HEK293 (cell line): ENCODE measurements around the gene C1orf167.
A peak's percentile ranks its signal among the peaks of the same experiment; 100 is the strongest.

ENCODE experiments used
- CTCF ChIA-PET: fragments of 350-600 bp; formaldehyde crosslinking; extraction: SDS; loops from one replicate; lab custom pipeline; 2021; ENCODE audit warnings: antibody characterized with exemption; lab: Yijun Ruan, JAX
- POLR2A ChIA-PET: fragments of 300-600 bp; formaldehyde crosslinking; extraction: SDS; loops from one replicate; lab custom pipeline; 2020; ENCODE audit warnings: antibody characterized with exemption, inconsistent platforms; lab: Yijun Ruan, JAX
- H3K27ac ChIP-seq: fragments of 200-500 bp; sonication (Bioruptor generic); 2 replicates; pipeline ENCODE4 v1.5.1; 2014; ENCODE audit warnings: low read depth, low read length, control low read depth, inconsistent platforms; ENCODE audit errors: extremely low read depth
- H3K36me3 ChIP-seq, 2 experiments: fragments of 200-500 bp in 1 of 2; sonication (Bioruptor generic) in 1 of 2; 1 replicate in 1 of 2; 2 replicates in 1 of 2; pipeline ENCODE4 v1.5.1; 2014 to 2017; ENCODE audit warnings: inconsistent platforms in 2 of 2, low read length in 2 of 2; ENCODE audit not compliant: control insufficient read depth in 2 of 2, insufficient read depth in 1 of 2
- H3K4me1 ChIP-seq: fragments of 200-500 bp; sonication (Bioruptor generic); 2 replicates; pipeline ENCODE4 v1.5.1; 2014; ENCODE audit warnings: mild to moderate bottlenecking, low read length, inconsistent platforms; ENCODE audit not compliant: control insufficient read depth, insufficient read depth
- H3K4me3 ChIP-seq: 2 replicates; pipeline ENCODE4 v1.5.1; 2011; ENCODE audit warnings: low read depth, mild to moderate bottlenecking, control low read depth, low read length, moderate library complexity
- H3K9me3 ChIP-seq: fragments of 200-500 bp; sonication (Bioruptor generic); 2 replicates; pipeline ENCODE4 v1.5.1; 2014; ENCODE audit warnings: low read depth, low read length, inconsistent platforms; ENCODE audit not compliant: control insufficient read depth, insufficient read depth
- GLIS1 ChIP-seq: fragments of 450-650 bp; formaldehyde crosslinking; IDR thresholded peaks from 2 replicates; pipeline ENCODE4 v1.5.1; 2016; ENCODE audit warnings: missing biosample characterization, missing genetic modification characterization
- KLF1 ChIP-seq: fragments of 450-650 bp; formaldehyde crosslinking; IDR thresholded peaks from 2 replicates; pipeline ENCODE4 v1.5.1; 2016; ENCODE audit warnings: missing biosample characterization, missing genetic modification characterization
- KLF9 ChIP-seq: fragments of 450-650 bp; formaldehyde crosslinking; IDR thresholded peaks from 2 replicates; pipeline ENCODE4 v1.5.1; 2016; ENCODE audit warnings: missing biosample characterization, missing genetic modification characterization, low read depth
- OVOL3 ChIP-seq: fragments of 450-650 bp; formaldehyde crosslinking; IDR thresholded peaks from 2 replicates; pipeline ENCODE4 v1.5.1; 2016; ENCODE audit warnings: missing biosample characterization, missing genetic modification characterization
- PRDM1 ChIP-seq: fragments of 450-650 bp; formaldehyde crosslinking; IDR thresholded peaks from 2 replicates; pipeline ENCODE4; 2016; ENCODE audit warnings: missing biosample characterization, missing genetic modification characterization
- SALL2 ChIP-seq: fragments of 450-650 bp; formaldehyde crosslinking; IDR thresholded peaks from 2 replicates; pipeline ENCODE4 v1.5.0; 2017; ENCODE audit warnings: missing biosample characterization, mild to moderate bottlenecking, missing genetic modification characterization, borderline replicate concordance
- SCRT2 ChIP-seq: fragments of 450-650 bp; formaldehyde crosslinking; IDR thresholded peaks from 2 replicates; pipeline ENCODE4 v1.5.1; 2016; ENCODE audit warnings: missing biosample characterization, missing genetic modification characterization
- TCF7L2 ChIP-seq: IDR thresholded peaks from 2 replicates; pipeline ENCODE4 v1.6.1; 2011; ENCODE audit warnings: low read depth, mild to moderate bottlenecking, inconsistent platforms, low read length, moderate library complexity, borderline replicate concordance
- ZBTB7A ChIP-seq: fragments of 450-650 bp; formaldehyde crosslinking; IDR thresholded peaks from 2 replicates; pipeline ENCODE4 v1.5.1; 2016; ENCODE audit warnings: low read depth, missing biosample characterization, missing genetic modification characterization
- ZIC2 ChIP-seq: fragments of 450-650 bp; formaldehyde crosslinking; IDR thresholded peaks from 2 replicates; pipeline ENCODE4 v1.5.1; 2016; ENCODE audit warnings: missing biosample characterization, missing genetic modification characterization
- ZNF16 ChIP-seq: fragments of 450-650 bp; formaldehyde crosslinking; IDR thresholded peaks from 2 replicates; pipeline ENCODE4 v1.5.1; 2016; ENCODE audit warnings: low read depth, missing biosample characterization, missing genetic modification characterization
- ZNF214 ChIP-seq: fragments of 450-650 bp; formaldehyde crosslinking; IDR thresholded peaks from 2 replicates; pipeline ENCODE4 v1.5.1; 2017; ENCODE audit warnings: missing biosample characterization, mild to moderate bottlenecking, missing genetic modification characterization, borderline replicate concordance
- ZNF366 ChIP-seq: fragments of 450-650 bp; formaldehyde crosslinking; conservative IDR thresholded peaks from 2 replicates; pipeline ENCODE4 v1.5.1; 2016; ENCODE audit warnings: missing biosample characterization, missing genetic modification characterization
- ZNF610 ChIP-seq: fragments of 450-650 bp; formaldehyde crosslinking; IDR thresholded peaks from 2 replicates; pipeline ENCODE4 v1.5.1; 2016; ENCODE audit warnings: missing biosample characterization, missing genetic modification characterization, borderline replicate concordance
- ZNF701 ChIP-seq: fragments of 450-650 bp; formaldehyde crosslinking; IDR thresholded peaks from 2 replicates; pipeline ENCODE4 v1.5.1; 2016; ENCODE audit warnings: missing biosample characterization, missing genetic modification characterization
- ZNF704 ChIP-seq: fragments of 450-650 bp; formaldehyde crosslinking; IDR thresholded peaks from 2 replicates; pipeline ENCODE4 v1.5.1; 2016; ENCODE audit warnings: missing biosample characterization, missing genetic modification characterization
- ZNF747 ChIP-seq: fragments of 450-650 bp; formaldehyde crosslinking; IDR thresholded peaks from 2 replicates; pipeline ENCODE4 v1.5.1; 2016; ENCODE audit warnings: missing biosample characterization, missing genetic modification characterization
- ZSCAN30 ChIP-seq: fragments of 450-650 bp; IDR thresholded peaks from 2 replicates; pipeline ENCODE4 v1.5.1; 2018; ENCODE audit warnings: missing biosample characterization, mild to moderate bottlenecking, missing genetic modification characterization, moderate library complexity
- ZSCAN4 ChIP-seq: fragments of 450-650 bp; formaldehyde crosslinking; IDR thresholded peaks from 2 replicates; pipeline ENCODE4 v1.5.1; 2017; ENCODE audit warnings: missing biosample characterization, missing genetic modification characterization
- TF ChIP-seq, protein P1 (sequence below): fragments of 450-650 bp; formaldehyde crosslinking; IDR thresholded peaks from 2 replicates; pipeline ENCODE4 v1.5.1; 2016; ENCODE audit warnings: missing biosample characterization, missing genetic modification characterization, borderline replicate concordance

C1orf167 gene

DNA sequence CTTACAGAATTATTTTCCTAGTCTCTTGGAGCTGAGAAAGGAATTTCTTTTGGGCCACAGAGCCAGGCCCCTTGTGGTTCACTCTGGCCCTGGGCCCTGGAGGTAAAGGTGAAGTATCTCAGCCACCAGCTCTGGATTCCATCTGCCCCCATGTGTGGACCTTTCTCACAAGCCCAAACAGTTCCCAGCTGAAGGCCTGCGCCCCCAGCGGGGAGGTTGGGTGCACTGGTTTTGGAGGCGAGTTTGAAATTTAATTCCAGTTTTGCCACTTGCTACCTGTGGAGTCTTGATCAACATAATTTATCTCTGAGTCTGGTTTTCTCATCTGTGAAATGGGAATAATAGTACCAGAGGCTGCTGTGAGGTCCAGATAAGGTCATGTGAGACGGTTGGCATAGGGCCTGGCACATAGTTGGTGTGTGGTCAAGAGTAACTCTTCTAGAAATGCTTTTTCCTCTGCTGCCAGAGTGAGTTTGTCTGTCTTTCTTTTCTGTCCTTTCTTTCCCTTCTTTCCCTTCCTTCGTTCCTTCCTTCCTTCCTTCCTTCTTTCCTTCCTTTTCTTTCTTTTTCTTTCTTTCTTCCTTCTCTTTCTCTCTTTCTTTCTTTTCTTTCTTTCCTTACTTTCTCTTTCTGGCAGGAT, 20.0 kb upstream of the C1orf167 start:
- peaks cover 2% of the 10 kb centered on the region; the same call in 1 of the 2 replicates for H3K4me1 ChIP-seq
- no peak overlapping the region for H3K4me3 ChIP-seq
- ChIA-PET POLR2A (no interaction called here), CTCF (interaction anchor here (0.6 to 1.7 kb wide), 3 partner anchors 22 to 91 kb away, joined by 3 to 4 read pairs (median 3); no protein-coding TSS in a partner anchor)
- no peaks in the 10 kb centered on the region for H3K9me3 ChIP-seq
- peaks cover 0 to 12% of the 10 kb centered on the region in 2 experiments; a peak in 1 of 3 replicates for H3K36me3 ChIP-seq
- TF ChIP-seq ZNF747 = 0 out of 2 replicates have a peak, but pooled peaks have one; percentile 38
- 0 out of 2 replicates have a peak, but pooled peaks have one; percentile 9 for TF ChIP-seq SCRT2 (tag by site-specific recombination)
- no peak for TF ChIP-seq ZNF704 (tag by site-specific recombination)
- no peak for TF ChIP-seq ZSCAN30 (tag by site-specific recombination)
- TF ChIP-seq PRDM1 (tag by site-specific recombination) = peak; percentile 73
- TF ChIP-seq KLF1 = no peak
- TF ChIP-seq ZNF366 = peak; percentile 90
- no peak overlapping the region for H3K27ac ChIP-seq

DNA sequence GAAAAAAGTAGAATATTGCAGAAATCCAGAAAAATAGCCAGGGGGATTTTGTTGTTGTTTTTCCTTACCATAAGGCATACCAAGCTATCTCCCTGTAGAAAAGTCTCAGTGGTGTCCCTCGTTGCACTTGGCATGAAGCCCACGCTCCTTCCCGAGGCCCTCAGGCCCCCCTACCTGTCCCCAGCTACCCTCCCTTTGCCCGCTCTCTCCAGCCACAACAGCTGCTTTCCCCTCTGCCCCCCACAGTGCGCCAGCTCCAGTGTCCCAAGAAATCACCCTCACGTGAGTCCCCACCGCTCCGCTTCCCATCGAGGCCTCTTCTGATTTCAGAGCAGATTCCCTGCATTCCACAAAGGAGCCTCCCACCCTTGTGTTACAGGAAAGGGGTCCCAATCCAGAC, 17.7 kb upstream of the C1orf167 start:
- ChIA-PET POLR2A (no interaction called here), CTCF (no interaction called here)
- no peaks in the 10 kb centered on the region for H3K4me1 ChIP-seq
- H3K27ac ChIP-seq = no peak overlapping the region
- peaks cover 0 to 24% of the 10 kb centered on the region in 2 experiments; a peak in 1 of 3 replicates for H3K36me3 ChIP-seq
- no peaks in the 10 kb centered on the region for H3K9me3 ChIP-seq
- no peak for TF ChIP-seq ZNF701 (tag by site-specific recombination)
- TF ChIP-seq PRDM1 (tag by site-specific recombination) = 0 out of 2 replicates have a peak, but pooled peaks have one; percentile 21
- no peak for TF ChIP-seq ZSCAN4 (tag by site-specific recombination)
- no peak for TF ChIP-seq TCF7L2
- TF ChIP-seq ZIC2 (tag by site-specific recombination) = peak; percentile 56; the same call in 1 of the 2 replicates
- 0 out of 2 replicates have a peak, but pooled peaks have one; percentile 10 for TF ChIP-seq GLIS1 (tag by site-specific recombination)
- no peak for TF ChIP-seq ZNF214 (tag by site-specific recombination)
- TF ChIP-seq SALL2 (tag by site-specific recombination) = no peak
- H3K4me3 ChIP-seq = no peak overlapping the region

DNA sequence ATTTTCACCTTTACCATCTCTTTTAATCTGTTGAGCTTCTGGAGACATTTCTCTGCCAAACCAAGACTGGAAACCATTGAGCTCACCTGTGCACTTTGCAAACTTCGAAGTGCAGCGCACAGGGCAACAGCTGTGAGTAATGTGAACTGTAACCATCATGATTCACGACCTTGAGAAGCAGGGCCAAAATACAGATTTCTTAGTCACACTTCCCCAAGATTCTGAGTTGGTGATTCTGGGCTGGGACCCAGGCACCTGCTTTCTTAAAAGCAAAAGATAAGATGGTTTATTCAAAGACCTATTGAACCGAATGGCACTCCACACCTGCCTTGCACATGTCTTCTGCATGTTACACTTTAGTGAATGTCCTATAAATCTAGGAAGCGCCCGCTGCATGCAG, 15.9 kb upstream of the C1orf167 start:
- no peak overlapping the region for H3K4me3 ChIP-seq
- ChIA-PET POLR2A (interaction anchor here (0.7 kb wide), 1 partner anchor 709 kb away, joined by 3 read pairs; no protein-coding TSS in a partner anchor), CTCF (no interaction called here)
- no peaks in the 10 kb centered on the region for H3K4me1 ChIP-seq
- no peak overlapping the region for H3K27ac ChIP-seq
- peaks cover 0 to 42% of the 10 kb centered on the region in 2 experiments; a peak in 1 of 3 replicates for H3K36me3 ChIP-seq
- H3K9me3 ChIP-seq = no peaks in the 10 kb centered on the region
- TF ChIP-seq, protein P1, sequence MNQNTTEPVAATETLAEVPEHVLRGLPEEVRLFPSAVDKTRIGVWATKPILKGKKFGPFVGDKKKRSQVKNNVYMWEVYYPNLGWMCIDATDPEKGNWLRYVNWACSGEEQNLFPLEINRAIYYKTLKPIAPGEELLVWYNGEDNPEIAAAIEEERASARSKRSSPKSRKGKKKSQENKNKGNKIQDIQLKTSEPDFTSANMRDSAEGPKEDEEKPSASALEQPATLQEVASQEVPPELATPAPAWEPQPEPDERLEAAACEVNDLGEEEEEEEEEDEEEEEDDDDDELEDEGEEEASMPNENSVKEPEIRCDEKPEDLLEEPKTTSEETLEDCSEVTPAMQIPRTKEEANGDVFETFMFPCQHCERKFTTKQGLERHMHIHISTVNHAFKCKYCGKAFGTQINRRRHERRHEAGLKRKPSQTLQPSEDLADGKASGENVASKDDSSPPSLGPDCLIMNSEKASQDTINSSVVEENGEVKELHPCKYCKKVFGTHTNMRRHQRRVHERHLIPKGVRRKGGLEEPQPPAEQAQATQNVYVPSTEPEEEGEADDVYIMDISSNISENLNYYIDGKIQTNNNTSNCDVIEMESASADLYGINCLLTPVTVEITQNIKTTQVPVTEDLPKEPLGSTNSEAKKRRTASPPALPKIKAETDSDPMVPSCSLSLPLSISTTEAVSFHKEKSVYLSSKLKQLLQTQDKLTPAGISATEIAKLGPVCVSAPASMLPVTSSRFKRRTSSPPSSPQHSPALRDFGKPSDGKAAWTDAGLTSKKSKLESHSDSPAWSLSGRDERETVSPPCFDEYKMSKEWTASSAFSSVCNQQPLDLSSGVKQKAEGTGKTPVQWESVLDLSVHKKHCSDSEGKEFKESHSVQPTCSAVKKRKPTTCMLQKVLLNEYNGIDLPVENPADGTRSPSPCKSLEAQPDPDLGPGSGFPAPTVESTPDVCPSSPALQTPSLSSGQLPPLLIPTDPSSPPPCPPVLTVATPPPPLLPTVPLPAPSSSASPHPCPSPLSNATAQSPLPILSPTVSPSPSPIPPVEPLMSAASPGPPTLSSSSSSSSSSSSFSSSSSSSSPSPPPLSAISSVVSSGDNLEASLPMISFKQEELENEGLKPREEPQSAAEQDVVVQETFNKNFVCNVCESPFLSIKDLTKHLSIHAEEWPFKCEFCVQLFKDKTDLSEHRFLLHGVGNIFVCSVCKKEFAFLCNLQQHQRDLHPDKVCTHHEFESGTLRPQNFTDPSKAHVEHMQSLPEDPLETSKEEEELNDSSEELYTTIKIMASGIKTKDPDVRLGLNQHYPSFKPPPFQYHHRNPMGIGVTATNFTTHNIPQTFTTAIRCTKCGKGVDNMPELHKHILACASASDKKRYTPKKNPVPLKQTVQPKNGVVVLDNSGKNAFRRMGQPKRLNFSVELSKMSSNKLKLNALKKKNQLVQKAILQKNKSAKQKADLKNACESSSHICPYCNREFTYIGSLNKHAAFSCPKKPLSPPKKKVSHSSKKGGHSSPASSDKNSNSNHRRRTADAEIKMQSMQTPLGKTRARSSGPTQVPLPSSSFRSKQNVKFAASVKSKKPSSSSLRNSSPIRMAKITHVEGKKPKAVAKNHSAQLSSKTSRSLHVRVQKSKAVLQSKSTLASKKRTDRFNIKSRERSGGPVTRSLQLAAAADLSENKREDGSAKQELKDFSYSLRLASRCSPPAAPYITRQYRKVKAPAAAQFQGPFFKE (tag by site-specific recombination) = no peak
- TF ChIP-seq ZNF610 (tag by site-specific recombination) (no peak), KLF9 (no peak), SALL2 (tag by site-specific recombination) (no peak), ZBTB7A (tag by site-specific recombination) (no peak), OVOL3 (tag by site-specific recombination) (no peak), ZSCAN30 (tag by site-specific recombination) (no peak), ZNF16 (tag by site-specific recombination) (no peak)
